HG03521 (cell line): ENCODE data around the gene MAPK8IP3.

Source experiments
- ATAC-seq: cut with Tn5 transposase; IDR thresholded peaks from one replicate; pipeline ENCODE4 v1.9.1; 2021; ENCODE audit warnings: mild to moderate bottlenecking, moderate library complexity; ENCODE audit not compliant: unreplicated experiment

Gene MAPK8IP3

DNA sequence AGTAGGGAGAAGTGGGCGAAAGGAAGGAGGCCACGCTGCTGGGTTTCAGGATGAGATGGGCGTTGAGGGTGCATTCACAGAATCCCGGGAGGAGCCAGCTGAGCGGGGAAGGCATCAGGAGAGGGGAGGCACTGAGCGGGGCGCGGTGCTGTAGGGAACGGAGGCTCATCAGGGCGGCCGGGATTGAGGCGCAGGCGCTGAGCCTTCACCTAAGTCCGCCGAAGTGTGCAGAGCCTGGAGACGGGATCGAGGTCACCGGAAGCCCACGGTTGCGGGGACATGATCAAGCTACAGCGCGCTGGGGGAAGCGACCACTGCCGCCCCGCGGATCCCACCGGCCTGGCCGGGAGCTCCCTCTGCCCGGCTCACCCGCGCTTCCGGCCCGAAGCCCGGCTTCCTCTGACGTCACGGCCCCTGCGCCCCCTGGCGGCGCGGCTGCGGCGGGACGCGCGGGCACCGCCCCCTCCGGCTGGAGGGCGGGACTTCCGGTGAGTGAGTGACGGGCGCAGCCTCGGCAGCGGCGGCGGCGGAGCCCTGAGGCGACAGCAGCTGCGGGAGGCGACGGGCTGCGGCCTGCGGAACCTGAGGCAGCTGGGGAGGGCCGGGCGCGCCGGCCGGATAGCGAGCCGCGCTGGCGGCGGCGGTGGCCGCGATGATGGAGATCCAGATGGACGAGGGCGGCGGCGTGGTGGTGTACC, at the start of gene MAPK8IP3:
MAPK8IP3 (plus strand) TSS at position 508 of the 698 bp plus-strand sequence; CDS start at position 653, 145 bp downstream.
- ATAC-seq, result peak; percentile 87

DNA sequence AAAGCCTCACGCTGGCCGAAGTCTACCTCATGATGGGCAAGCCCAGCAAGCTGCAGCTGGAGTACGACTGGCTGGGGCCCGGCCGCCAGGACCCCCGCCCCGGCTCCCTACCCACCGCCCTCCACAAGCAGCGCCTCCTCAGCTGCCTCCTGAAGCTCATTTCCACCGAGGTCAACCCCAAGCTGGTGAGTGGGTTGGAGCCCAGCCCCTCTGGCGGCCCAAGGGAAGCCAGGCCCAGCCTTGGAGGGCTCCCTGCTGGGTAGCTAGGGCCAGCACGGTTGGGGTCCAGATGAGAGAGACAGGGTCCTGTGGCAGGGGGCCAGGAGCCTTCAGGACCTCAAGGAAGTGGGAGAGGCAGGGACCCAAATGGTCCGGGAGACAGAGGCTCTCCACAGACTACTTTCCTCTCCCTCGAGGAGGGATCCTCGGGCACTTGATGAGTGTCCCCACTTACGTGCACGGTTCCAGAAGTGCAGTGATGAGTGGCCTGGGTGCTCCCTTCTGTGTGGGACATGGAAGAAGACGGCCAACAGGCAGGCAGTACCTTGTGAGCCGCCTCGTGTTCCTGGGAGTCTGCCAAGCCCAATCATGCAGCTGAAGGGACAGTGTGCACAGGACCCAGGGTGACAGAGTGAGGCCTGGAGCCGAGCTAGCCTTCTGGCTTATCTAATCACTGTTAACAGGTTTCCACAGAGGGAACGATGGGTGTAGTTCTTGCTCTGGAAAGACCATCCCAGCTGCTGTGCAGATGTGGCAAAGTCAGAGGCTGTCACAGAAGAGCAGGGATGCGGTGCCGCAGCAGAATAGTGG, 49.0 kb upstream of the MAPK8IP3 start:
- no peak for ATAC-seq

- ATAC-seq, result no peak
These were observed 48.2 kb upstream of the MAPK8IP3 start for GRCh38 chr16:1657841-1658240.

DNA sequence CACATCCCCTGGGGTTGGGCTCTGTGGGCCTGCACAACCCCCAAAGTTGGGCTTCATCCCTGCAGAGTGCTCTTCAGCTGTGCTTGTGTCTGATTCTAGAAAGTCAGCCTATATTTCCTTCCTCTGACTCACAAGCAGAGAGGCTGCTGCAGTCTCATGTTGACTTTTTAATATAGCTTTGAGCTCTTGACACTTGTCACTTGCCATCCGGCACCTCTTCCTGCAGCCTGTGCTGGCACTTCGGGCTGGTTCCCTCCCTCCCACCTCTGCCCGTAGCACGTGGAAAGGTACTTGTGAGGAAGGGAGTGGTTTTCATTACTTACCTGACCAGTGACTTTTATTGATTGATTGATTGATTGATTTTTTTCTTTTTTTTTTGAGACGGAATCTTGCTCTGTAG, 47.0 kb upstream of the MAPK8IP3 start:
- ATAC-seq, result no peak

DNA sequence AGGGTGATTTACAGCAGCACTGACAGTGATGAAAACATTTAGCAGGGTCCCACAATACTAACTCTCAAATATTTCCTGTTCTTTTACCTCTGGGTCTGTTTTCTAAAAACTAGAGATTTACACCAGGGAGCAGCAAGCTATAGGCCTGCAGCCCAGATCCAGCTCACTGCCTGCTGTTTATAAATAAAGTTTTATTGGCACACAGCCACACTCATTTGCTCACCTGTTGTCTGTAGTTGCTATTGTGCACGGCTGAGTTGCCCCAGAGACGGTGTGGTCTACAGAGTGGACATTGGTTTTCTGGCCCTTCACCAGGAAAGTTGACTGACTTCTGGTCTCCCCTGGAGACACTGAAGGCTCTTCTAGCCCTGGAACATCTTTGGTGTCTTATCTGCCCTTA, 44.2 kb upstream of the MAPK8IP3 start:
- ATAC-seq, result no peak

DNA sequence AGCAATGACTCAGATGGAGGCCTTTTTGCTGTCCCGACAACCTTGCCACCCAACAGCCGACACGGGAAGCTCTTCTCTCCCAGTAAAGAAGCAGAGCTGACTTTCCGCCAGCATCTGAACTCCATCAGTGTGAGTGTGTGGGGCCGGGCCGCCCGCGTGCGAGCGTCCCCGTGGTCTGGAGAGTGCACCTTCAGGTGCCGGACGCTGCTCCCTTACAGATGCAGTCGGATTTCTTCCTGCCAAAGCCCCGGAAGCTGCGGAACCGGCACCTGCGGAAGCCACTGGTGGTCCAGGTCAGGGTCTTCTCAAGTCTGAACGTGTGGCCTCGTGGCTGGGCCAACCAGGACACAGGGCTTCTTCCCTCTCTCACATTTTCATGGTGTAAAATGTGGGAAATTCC, 43.5 kb upstream of the MAPK8IP3 start:
- ATAC-seq, result no peak

GRCh38 chr16:1665829-1666228, 40.2 kb upstream of the MAPK8IP3 start:
- ATAC-seq, result no peak

DNA sequence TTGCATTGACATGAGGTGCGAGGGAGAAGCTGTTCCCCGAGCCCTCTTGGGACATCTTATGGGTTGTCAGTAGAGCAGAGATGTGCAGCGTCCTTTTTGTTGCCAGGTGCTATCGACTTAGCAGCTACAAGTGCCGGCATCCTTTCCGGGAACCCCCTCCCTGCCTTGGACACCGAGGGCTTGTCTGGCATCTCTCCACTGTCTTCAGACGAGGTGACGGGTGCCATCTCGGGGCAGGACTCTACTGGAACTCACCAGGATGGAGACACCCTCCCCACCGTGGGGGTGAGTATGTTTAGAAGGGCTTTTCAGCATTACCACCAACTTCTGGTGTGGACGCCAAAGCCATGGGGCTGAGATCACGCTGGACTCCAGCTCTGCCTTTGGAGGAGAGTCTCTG, 39.7 kb upstream of the MAPK8IP3 start:
- ATAC-seq, result no peak

DNA sequence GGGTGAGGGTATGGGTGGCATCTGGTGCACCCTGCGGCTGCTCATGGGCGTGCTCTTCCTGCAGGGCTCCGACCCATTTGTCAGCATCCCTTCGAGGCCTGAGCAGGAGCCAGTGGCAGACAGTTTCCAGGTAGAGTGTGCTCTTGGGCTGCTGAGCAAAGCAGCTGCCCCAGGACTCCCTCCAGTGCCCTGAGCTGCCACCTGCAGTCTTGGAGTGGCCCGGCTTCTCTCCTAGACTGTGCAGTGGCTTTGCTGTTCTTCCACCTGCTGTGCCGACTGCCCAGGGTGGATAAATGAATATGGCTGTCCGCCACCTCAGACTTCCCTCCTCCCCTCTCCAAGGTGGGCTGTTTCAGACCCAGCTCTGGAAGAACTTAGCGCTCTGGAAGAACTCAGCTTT, 38.7 kb upstream of the MAPK8IP3 start:
- no peak for ATAC-seq

DNA sequence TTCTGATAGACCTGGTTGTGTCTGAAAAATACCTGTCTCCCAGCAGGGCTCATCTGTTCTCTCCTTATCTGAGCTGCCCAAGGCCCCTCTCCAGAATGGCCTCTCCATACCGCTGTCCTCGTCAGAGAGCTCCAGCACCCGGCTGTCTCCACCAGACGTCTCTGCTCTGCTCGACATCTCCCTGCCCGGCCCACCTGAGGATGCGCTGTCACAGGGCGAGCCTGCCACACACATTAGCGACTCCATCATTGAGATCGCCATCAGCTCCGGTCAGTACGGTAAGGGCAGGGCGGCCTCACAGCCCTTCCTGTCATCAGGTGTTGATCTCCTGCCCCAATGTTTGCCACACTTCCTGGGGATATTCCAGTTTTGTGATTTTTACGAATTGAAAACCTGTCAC, 38.1 kb upstream of the MAPK8IP3 start:
- ATAC-seq, result no peak

GRCh38 chr16:1668612-1669319, 37.2 kb upstream of the MAPK8IP3 start:
- no peak for ATAC-seq

- ATAC-seq, result no peak
These were observed 36.3 kb upstream of the MAPK8IP3 start for GRCh38 chr16:1669698-1670097.

- ATAC-seq, result no peak
These were observed 35.6 kb upstream of the MAPK8IP3 start for GRCh38 chr16:1670371-1670770.

DNA sequence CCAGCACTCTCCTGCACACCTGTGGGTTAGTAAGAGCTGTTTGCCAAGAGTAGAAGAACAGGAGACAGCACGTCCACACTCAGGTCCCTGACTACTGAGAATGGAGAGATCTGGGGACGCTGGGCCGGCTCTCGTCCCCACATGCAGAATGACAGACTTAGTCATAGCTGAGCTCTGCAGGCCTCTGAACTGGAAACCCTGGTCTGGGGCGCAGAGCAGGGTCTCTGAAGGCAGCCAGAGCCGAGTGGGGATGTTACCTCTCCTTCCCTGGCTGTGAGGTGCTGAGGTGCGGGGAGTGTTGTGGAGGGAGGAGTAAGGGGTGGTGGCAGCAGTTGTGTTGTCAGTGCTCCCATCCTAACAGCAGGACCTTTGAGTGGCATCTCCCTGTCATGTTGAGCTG, 35.1 kb upstream of the MAPK8IP3 start:
- ATAC-seq, result no peak

- no peak for ATAC-seq
These were observed 32.4 kb upstream of the MAPK8IP3 start for GRCh38 chr16:1673424-1674151.

DNA sequence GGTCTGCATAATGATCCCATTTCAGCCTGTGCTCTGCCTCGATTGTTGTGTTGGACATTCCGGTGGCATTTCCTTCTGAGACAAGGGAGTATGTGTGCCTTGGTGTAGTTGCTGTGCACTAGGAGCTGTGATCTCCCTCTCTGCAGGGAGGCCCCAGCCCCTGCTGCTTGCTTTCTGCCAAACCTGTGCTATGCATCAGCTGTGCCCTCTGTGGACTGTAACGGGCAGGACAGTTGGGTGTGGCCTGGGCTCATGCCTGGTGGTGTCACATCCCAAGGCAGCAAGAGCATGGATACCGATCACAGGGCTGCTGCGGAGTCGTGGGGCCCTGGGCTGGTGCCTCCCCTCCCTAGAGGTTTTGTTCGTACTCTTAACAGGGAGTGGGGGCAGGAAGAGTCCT, 31.7 kb upstream of the MAPK8IP3 start:
- no peak for ATAC-seq

DNA sequence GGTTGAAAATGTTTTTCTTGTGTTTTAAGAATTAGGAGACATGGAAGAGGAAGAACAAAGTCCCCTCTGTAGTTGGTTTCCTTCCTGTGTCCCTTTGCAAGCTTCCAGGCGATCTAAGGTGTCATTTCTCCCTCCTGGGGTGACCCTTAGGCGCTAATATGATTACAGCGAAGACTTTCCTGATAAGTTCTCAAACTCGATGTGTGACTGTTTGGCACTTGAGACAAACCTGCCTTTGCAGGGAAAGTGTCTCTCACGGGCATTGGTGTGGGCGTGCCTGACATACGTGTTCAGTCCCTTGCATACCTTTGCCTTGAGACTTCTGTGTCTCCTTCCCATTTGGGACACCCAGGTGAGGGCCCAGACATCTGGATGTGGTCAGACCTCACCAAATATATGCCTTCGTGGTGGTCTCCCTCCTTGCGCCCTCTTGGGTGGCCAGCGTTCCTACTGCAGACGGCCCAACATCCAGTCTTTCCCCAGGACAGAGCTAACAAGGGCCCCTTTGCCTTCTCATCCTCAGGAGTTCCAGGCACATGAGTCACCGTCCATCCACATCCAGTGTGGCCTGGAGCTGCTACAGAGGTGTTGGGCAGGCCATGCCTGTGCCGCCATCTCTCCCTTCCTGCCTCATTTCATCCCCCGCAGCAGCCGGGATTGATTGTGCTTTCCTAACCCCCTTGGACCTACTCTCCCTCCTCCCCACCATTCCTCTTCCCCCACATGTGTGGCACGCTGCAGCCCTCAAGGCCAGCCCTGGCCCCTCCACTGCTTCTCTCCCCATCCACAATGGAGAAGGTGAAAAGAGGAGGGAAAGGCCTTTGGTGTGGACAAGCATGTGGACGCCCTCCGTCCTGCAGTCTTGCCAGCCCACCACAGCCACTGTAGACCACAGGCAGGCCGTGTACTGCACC, 31.0 kb upstream of the MAPK8IP3 start:
- no peak for ATAC-seq

DNA sequence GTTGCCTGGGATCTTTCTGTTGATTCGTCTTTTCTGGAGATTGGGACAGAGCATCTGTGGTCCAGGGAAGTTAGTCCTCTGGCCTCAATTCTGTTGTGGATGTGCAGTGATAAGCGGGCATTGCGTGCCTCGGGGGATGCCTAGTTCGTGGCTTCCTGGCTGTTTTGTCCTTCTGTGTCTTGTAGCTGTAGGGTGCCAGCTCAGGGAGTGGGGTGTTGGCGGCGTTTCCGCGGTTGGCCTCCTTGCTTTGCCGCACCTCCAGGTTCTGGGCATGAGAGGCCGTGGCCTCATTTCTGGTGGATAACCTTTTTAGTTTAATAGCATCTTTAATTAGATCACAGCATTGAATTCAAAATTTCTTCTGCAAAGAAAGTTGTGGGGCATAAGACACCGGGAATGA, 29.3 kb upstream of the MAPK8IP3 start:
- ATAC-seq, result no peak

DNA sequence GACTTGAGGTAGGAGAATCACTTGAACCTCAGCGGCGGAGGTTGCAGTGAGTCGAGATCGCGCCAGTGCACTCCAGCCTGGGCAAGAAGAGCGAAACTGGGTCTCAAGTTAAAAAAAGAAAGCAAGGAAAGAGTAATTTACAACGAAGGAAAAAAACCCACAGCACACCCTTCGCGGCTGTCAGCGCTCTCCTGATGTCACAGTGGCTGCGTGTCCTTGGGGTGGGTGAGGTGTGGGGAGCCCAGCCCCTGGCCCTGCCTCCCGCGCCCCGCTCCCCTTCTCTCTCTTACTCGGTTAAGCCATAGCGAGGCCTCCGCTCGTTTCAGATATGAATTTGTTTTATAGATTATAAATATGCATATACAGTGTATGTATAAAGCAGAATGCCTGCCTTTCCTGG, 28.7 kb upstream of the MAPK8IP3 start:
- no peak for ATAC-seq

DNA sequence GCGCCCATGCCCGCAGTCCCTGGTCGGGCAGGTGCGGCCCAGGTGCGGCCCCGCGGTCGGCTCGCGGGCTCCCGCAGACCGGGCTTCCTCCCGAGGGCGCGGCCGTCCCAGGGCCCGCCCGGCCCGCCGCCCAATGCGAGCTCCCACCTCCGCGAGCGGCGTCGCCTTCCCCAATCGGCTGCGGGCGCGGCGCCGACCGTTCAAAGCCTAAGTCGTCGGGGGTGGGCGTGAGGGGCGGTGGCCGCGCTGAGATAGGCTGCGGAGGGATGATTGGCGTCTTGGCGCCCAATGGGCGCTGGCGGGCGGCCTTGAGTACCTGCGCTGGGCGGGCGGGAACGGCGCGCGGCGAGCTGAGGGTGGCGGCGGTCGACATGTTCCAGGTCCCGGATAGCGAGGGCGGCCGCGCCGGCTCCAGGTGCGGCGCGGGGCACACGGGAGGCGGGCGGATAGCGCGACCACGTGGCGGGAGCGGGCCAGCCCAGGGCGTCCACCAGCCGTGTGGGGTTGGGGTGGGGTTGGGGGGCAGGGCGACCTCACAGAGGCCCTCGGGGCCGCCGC, 28.0 kb upstream of the MAPK8IP3 start, which contains the start of gene JPT2:
JPT2 (plus strand) TSS at position 338 of the 558 bp plus-strand sequence; CDS start at position 372, 34 bp downstream.
- peak; percentile 92 for ATAC-seq
